ENCODE results near the gene TFB1M.
A peak's percentile ranks its signal among the peaks of the same experiment; 100 is the strongest.
"Not testable (repeated sequence)": the region's sequence is repeated elsewhere in the genome, so short reads cannot be mapped to it uniquely, and the experiment has no call there.

TFB1M gene

DNA sequence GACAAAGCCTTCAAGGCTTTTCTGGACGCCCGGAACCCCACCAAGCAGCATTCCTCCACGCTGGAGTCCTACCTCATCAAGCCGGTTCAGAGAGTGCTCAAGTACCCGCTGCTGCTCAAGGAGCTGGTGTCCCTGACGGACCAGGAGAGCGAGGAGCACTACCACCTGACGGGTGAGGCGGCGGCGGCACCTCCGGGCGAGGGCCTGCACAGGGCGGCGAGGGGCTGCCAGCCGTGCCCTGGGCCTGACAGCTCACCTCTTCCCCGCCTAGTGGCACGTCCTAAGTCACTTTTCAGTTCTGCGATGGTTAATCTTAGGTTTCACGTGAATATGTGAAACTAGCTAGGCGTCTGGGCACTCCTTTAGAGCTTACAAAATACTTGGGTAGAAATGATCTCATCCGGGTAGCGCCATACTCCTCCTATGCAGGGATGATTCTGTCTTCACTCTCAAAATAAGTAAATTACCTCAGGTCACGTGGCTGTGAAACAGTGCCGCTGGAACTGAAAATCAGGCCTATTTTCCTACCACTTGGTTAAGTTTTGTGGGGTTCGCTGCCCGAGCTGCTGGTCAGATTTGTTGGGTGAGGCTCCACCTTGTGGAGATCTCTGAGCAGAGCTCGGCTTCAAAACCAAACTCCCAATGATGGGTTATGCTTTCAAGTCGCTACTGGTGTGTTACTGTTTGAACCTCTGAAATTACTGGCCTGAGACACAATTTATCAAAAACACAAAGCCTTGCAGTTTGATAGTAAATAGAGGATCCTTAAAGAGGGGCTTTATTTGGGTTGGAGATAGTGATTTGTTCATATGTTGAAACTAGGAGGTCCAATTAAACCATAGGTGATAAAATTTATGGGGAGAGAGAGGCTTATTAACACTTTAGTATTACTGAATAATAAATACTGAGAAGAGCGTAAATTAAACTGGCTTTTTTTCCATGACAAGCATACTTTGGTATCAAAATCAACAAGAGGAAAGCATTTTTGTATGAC lies 66.0 kb downstream of the TFB1M start:
- H3K4me3 ChIP-seq (ENCODE audit: low read depth, low read length): no peak overlapping the region
- no peak for DNase-seq (ENCODE audit: low read depth)

DNA sequence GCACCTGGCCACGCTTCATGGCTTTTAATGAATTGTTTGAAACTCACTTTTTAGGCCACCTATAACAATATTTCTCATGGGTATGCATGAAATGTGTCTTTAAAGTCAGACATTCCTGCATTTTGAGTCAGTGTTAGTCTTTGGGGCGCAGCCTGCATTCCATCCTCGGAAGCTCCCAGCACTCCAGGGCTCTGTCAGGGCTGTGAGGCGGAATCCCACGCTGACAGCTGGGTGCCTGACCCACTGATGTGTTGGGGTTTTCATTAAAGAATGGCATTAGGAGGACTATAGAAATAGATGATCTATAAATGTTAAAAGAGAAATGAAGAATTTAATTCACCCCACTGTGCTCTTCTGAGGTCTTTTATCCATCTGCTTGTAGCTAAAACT lies 66.7 kb downstream of the TFB1M start:
- no peak overlapping the region for H3K4me3 ChIP-seq (ENCODE audit: low read depth, low read length)
- no peak for DNase-seq (ENCODE audit: low read depth)

DNA sequence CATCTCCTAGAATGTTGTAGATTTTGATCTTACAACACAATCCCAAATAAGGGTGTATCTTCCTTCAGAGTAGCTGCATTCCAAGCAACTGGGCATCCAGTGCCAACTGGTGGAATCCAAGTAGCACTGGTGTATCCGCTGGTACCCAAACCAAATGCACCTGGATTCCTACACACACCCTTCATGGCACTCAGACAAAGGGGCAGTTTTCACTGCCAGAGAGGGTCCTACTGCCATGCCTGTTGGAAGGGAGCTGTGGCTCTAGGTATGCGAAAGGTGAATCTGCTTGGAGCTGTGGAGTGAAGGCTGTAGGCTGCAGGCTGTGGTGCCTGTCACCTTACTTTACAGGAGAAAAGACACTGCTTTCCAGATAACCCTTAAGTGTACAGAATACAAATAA lies 67.5 kb downstream of the TFB1M start:
- DNase-seq (ENCODE audit: low read depth): no peak
- no peak overlapping the region for H3K4me3 ChIP-seq (ENCODE audit: low read depth, low read length)

DNA sequence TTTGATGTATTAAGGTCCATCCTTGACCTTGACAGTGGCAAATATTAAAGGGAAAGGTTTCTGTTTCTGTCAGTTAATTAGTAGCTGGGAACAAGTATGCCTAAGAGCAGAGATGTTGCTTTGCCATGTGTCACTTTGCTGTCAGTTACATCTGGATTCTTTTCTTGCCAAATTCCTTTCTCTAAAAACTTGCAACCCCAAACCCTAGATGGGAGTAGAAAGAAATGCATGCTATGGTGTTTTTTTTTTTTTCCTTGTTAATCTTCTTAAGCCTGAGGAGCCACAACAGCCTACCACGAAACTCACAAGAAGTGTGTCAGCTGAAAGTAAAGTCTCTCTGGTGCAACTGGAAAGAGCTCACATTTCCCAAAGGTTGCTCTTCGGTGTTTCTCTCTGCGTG lies 68.5 kb downstream of the TFB1M start:
- no peak overlapping the region for H3K4me3 ChIP-seq (ENCODE audit: low read depth, low read length)
- DNase-seq (ENCODE audit: low read depth): no peak

DNA sequence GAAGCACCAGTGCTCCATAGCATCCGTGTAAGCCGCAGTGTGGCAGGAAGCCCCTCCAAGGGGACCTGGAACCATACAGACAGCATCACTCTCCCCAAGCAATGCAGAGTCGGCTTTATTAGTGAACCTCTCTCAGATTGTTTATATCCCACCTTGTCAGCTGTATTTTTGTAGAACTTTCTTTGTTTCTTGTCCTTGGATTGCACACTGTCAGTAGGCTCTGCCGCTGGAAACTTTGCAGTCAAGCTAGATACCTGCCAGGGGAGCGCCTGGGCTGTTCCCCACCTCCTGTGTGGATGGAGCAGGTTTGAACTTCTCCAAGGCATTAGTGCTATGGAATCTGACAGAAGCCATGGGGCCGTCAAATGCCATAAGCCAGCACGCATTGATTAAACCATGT lies 69.1 kb downstream of the TFB1M start:
- DNase-seq (ENCODE audit: low read depth): no peak

DNA sequence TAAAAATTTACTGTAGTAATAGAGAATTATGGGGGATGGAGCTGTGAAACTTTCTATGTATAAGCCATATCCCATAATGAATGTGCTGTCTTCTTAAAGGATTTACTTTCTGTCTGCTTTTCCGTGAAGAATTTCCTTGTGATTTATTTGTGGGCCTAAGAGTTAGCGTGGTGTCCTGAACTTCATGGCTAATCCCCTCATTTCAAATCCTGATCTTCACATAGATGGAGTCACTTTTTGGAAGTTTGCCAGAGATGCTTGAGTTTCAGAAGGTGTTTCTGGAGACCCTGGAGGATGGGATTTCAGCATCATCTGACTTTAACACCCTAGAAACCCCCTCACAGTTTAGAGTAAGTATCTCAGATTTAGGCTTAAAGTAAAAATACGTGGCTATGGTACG lies 69.8 kb downstream of the TFB1M start:
- DNase-seq (ENCODE audit: low read depth): no peak
- H3K4me3 ChIP-seq (ENCODE audit: low read depth, low read length): no peak overlapping the region

More for the DNA sequence above, 69.1 kb downstream of the TFB1M start:
- no peak overlapping the region for H3K4me3 ChIP-seq (ENCODE audit: low read depth, low read length)

DNA sequence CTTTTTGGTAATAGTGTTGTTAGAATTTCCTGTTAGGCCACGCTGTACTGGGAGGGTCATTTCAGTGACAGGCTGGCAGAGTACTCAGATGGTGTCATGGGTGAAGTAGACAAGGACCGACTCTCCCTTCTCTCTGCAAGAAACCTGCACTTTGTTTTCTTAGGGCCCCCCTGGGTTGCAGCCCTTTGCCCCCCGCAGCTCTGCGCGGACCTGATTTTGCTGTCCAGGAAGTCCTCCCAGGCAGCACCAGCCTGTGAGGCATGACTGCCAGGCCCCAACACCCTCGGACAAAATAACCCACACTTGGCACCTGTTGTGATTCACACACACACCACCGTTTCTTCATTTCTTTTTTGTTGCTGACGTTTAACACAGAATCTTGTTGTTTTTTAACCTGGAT lies 72.3 kb downstream of the TFB1M start:
- DNase-seq (ENCODE audit: low read depth): no peak
- no peak overlapping the region for H3K4me3 ChIP-seq (ENCODE audit: low read depth, low read length)

DNA sequence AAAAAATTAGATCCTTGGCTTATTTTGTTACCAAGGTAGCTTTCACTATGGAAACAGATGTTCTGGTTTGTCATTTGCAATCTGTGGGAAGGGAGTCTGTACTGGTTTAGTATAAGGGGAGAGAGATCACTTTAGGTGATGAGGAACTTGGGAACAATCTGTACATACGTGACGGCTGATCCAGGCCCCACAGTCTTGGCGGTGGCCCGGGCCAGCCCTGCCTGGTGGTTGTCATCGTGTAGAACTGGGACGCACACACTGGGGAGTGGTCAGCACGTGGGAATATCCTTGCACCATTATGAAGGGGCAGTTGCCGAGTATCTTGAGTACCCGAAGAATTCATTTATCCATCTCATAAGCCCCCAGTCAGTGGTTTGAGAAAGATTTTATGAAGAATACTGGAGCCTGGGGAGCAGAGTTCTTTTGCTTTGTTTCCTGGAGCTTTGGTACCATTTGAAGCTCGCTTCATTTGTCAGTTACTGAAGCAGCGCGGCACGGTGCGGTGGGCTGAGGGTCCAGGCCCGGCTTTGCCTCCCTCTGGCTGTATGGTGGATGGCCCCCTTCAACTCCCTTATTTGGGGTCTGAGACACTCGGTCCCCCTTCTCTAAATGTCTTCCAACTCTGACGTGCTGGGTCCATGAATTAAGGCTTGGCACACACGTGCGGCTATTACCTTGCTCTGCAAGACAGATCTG lies 73.2 kb downstream of the TFB1M start:
- no peak overlapping the region for H3K4me3 ChIP-seq (ENCODE audit: low read depth, low read length)
- DNase-seq (ENCODE audit: low read depth): no peak

DNA sequence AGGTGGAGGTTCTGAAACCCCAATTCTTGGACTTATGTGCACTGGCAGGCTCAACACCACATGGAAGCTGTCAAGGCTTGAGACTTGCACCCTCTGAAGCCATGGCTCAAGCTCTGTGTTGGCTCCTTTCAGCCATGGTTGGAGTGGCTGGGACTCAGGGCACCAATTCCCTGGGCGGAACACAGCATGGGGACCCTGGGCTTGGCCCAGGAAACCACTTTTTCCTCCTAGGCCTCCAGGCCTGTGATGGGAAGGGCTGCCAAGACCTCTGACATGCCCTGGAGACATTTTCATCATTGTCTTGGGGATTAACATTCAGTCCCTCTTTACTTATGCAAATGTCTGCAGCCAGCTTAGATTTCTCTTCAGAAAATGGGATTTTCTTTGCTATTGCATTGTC lies 76.7 kb downstream of the TFB1M start:
- H3K4me3 ChIP-seq (ENCODE audit: low read depth, low read length): no peak overlapping the region
- no peak for DNase-seq (ENCODE audit: low read depth)

DNA sequence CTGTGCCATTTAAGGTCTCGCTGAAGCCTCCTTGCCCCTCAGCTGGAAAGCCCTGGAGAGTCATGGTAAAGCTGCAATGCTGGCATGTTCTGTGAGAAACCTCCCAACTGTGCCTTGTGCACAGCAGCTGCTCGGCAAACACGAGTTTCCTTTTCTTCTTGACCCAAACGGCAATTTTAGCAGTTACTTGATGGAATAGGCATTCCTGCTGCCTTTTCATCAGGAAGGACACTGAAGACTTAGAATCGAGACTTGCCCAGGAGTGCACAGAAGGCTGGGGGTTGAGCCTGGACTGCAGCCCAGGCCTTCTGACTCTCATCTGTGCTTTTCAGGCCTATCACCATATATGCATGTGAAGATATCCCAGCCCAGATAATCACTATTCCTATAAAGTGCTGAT lies 79.2 kb downstream of the TFB1M start:
- no peak for DNase-seq (ENCODE audit: low read depth)
- H3K4me3 ChIP-seq (ENCODE audit: low read depth, low read length): no peak overlapping the region

DNA sequence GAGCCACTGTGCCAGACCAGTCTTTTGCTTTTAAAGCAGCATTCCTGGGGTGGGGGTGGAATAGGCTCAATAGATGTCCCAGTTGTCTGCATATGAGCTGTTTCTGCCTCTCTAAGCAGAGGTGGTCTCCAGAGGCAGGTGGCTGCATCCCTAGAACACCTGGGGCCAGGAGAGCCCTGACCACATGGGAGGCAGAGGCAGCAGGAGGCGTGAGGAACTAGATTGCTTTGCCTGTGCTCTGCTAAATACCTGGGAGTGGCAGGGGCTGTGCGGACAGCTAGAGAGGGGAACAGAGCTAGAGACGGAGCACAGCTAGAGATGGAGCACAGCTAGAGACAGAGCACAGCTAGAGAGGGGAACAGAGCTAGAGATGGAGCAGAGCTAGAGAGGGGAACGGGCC lies 79.6 kb downstream of the TFB1M start:
- no peak overlapping the region for H3K4me3 ChIP-seq (ENCODE audit: low read depth, low read length)
- no peak for DNase-seq (ENCODE audit: low read depth)

DNA sequence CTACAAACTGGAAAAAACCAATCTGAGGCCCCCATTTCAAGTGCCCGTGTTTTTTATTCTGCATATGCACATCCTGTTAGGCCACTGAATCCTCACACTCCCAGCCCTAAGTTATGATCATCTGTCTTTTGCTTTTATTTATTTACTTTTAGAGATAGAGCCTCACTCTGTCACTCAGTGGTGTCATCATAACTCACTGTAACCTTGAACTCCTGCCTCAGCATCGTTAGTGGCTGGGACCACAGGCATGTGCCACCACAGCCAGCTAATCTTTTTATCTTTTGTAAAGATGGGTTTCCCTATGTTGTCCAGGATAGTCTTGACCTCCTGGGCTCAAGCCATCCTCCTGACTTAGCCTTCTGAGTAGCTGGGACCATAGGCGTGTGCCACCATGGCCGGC lies 80.1 kb downstream of the TFB1M start:
- DNase-seq (ENCODE audit: low read depth): no peak
- no peak overlapping the region for H3K4me3 ChIP-seq (ENCODE audit: low read depth, low read length)

DNA sequence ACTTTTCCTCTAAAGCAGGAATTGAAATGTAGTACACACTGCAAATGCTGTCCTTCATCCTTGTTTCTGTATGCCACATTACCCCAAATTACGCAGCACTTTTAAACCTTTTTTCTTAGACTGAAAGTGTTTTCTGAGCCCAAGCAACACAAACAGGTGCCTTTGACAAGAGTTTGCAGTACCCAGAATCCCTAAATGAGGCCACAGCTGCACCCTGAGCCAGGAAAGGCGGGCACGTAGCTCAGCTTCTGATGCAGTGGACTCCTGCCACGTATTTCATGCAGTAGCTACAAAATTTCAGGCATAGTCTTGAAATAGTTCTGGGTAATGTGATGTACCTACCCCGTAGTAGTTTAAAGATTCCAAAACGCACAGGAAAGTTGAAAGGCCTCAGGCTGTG lies 81.4 kb downstream of the TFB1M start:
- no peak overlapping the region for H3K4me3 ChIP-seq (ENCODE audit: low read depth, low read length)
- DNase-seq (ENCODE audit: low read depth): no peak

DNA sequence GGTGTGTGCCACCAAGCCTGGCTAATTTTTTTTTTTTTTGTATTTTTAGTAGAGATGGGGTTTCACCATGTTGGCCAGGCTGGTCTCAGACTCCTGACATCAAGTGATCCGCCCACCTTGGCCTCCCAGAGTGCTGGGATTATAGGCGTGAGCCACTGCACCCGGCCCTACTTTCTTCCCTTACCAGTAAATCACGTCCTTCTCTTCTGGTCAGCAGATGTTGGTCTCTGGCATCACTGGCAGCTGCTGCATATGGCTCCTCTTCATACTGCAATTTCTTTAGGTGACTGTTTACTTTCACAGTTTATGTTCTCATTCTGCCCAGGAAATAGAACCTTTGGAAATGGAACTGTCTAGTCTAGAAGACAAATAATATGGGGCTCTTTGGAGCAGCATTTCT lies 83.3 kb downstream of the TFB1M start:
- DNase-seq (ENCODE audit: low read depth); H3K4me3 ChIP-seq (ENCODE audit: low read depth, low read length): not testable (repeated sequence)

DNA sequence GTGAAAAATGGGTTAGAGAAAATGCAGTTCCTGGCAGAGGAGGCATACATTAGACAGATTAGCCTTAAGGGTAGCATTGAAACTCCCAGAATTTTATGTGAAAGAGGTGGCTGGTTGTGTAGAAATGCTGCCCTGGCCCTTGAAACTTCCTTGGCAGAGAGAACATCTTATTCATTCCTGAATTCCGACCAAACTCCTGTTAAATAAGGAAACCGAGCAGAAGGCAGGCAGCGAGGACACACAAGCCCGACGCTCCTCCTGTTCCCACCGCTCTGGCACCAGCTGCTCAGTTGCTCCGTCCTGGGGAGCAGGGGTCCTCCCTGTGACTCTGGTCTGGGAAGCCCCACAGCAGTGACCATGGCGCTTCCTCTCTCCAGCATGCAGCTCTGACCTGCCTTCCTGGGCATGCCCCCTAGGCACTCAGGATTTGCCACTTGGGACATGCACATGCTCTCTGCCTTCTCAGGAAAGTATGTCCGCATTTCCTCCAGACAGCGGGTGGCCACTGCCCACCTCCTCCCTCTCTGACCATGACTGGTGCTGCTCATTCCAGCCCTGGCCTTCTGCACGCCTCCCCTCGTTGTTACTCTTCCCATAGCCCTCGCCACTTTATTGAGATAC lies 85.6 kb downstream of the TFB1M start:
- no peak for DNase-seq (ENCODE audit: low read depth)

DNA sequence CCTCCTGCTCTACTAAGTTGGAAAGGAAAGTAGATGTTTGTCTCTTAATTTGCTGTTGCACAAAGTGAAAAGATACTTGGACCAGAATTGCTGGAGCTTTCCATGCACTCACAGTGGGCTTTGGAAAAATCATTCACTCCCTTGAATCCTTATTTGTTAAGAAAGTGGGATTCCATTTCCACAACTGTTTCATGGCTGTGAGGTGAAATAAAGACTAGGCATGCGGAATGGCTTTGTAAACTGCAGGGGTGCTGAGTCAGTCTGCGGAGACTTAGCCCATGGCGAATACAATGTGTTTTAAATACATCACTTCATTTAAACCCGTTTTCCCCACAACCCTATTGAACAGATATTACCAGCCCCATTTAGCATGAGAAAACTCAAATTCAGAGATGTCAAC lies 87.2 kb downstream of the TFB1M start:
- no peak overlapping the region for H3K4me3 ChIP-seq (ENCODE audit: low read depth, low read length)
- DNase-seq (ENCODE audit: low read depth): no peak

More for the DNA sequence above, 85.6 kb downstream of the TFB1M start:
- no peak overlapping the region for H3K4me3 ChIP-seq (ENCODE audit: low read depth, low read length)

DNA sequence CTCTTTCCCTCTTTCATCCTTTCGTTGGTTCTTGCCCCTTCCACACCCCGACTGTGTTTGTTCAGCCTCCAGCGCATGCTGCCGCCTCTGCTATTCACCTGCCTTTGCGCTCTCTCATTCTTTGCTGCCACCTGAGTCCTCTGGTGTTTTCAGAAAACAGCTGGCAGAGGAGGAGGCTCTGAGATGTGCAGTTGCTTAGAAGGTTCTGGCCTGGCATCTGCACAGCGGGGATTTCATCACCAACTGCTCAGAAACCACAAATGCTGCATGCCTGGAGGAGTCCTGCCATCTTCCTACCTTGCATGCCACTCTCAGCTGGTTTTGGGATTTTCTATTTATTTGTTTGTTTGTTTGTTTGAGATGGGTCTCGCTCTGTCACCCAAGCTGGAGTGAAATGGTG lies 89.7 kb downstream of the TFB1M start:
- H3K4me3 ChIP-seq (ENCODE audit: low read depth, low read length): no peak overlapping the region

DNA sequence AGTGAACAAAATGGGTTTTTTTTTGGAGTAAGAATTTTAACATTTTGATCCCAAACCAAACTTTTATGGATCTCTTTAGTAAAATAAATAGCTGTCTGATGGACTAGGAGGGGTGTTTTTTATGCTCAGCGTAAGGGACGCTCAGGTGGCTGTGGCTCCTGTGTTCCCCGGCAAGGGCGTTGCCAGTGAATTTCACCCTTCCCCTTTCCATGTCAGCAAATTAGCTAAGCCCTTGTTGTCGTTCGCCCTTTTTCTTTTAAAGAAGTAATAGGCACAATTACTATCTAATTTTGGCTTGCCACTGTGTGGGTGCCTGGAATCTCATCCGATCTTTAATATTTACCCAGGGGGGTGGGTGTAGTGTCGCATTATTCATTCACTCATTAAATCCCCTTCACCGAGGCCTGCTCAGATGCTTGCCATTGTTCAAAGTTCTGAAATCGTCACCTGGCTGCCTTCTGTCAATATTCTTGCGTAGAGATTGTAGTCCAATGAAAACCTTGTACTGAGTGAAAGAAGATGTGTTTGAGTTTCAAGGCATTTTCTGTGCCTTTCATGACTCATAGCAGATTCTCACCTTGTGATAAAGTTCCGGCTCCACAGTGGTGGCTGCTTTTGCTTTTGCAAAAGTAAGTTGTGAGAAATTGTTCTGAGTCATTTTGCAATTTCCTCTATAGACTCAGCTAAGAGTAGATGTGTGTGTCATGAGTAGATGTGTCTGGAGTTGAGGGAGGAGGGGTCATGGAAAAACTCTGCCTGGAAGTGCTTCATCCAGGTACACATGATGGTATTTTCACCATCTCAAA lies 90.4 kb downstream of the TFB1M start:
- peak; percentile 61 for DNase-seq (ENCODE audit: low read depth)

More for the DNA sequence above, 89.7 kb downstream of the TFB1M start:
- no peak for DNase-seq (ENCODE audit: low read depth)

DNA sequence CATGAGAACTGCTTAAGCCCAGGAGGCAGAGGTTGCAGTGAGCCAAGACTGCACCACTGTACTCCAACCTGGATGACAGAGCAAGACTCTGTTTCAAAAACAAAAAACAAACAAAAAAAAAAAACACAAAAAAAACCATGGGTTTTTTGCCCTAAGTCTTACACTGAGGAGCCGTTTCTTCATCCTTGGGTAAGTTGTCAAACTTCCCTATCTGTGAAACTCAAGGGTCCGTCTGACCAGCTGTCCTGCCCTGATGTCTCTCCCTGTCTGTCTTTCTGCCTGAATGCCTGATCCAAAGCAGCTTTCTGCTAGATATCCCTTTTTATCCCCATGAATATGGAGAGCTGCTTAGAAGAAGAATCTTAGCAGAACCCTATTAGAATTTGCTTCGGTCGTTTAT lies 91.8 kb downstream of the TFB1M start:
- DNase-seq (ENCODE audit: low read depth): no peak
- H3K4me3 ChIP-seq (ENCODE audit: low read depth, low read length): no peak overlapping the region

More for the DNA sequence above, 90.4 kb downstream of the TFB1M start:
- H3K4me3 ChIP-seq (ENCODE audit: low read depth, low read length): no peak overlapping the region
